ENCODE measurements around the gene SCRG1.

The SCRG1 gene

DNA sequence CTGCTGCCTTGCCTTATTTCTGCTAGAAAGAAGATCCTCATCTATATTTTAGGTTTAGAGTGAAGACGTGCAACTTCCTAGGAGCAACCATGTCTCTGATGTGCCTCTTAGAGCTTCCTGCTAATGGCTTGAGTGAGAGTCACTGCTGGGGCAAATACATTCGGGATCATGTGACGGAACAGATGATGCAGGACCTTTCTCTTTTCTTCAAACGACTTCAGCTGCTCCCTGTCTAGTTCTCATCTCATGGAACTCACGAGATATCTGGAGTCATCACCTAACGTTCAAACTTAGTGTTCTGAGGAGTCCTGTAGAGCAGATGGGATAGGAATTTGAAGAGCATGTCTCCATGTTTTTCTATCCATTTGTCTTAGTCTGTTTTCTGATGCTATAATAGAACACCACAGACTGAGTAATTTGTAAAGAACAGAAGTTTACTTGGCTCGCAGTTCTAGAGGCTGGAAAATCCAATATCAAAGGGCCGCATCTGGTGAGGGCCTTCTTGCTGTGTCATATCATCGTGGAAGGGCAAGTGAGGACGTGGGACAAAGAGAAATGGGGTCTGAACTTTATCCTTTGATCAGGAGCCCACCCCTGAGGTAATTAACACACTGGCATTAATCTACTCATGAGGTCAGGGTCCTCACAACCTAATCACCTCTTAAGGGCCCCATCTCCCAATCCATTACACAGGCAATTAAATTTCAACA lies 43.5 kb upstream of the SCRG1 start:
- Histone ChIP-seq H3K9ac (no peak overlapping the region), H3K4me1 (no peaks in the 10 kb centered on the region), H3K36me3 (ENCODE audit: control insufficient read depth, insufficient read depth, low read length) (no peaks in the 10 kb centered on the region), H3K27me3 (ENCODE audit: control insufficient read depth, insufficient read depth, low read length) (no peaks in the 10 kb centered on the region), H3K4me3 (ENCODE audit: low read depth, low read length) (no peak overlapping the region), H3K79me2 (no peaks in the 10 kb centered on the region), H2AFZ (no peak overlapping the region), H3K4me2 (ENCODE audit: low read length) (no peak overlapping the region), H3K27ac (no peak overlapping the region), H3K9me3 (ENCODE audit: control insufficient read depth, low read length) (no peaks in the 10 kb centered on the region)
- TF ChIP-seq, protein P1, sequence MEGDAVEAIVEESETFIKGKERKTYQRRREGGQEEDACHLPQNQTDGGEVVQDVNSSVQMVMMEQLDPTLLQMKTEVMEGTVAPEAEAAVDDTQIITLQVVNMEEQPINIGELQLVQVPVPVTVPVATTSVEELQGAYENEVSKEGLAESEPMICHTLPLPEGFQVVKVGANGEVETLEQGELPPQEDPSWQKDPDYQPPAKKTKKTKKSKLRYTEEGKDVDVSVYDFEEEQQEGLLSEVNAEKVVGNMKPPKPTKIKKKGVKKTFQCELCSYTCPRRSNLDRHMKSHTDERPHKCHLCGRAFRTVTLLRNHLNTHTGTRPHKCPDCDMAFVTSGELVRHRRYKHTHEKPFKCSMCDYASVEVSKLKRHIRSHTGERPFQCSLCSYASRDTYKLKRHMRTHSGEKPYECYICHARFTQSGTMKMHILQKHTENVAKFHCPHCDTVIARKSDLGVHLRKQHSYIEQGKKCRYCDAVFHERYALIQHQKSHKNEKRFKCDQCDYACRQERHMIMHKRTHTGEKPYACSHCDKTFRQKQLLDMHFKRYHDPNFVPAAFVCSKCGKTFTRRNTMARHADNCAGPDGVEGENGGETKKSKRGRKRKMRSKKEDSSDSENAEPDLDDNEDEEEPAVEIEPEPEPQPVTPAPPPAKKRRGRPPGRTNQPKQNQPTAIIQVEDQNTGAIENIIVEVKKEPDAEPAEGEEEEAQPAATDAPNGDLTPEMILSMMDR (IDR thresholded peaks at IDR 0.05), result no peak

- no peak overlapping the region for H3K9ac ChIP-seq
- H3K4me2 ChIP-seq (ENCODE audit: low read length), result no peak overlapping the region
- no peaks in the 10 kb centered on the region for H3K4me1 ChIP-seq
- H3K4me3 ChIP-seq (ENCODE audit: low read depth, low read length), result no peak overlapping the region
- no peak overlapping the region for H2AFZ ChIP-seq
- no peaks in the 10 kb centered on the region for H3K36me3 ChIP-seq (ENCODE audit: control insufficient read depth, insufficient read depth, low read length)
- H3K9me3 ChIP-seq (ENCODE audit: control insufficient read depth, low read length), result no peaks in the 10 kb centered on the region
- no peaks in the 10 kb centered on the region for H3K27me3 ChIP-seq (ENCODE audit: control insufficient read depth, insufficient read depth, low read length)
- TF ChIP-seq, protein P1 (IDR thresholded peaks at IDR 0.05), result no peak
- no peaks in the 10 kb centered on the region for H3K79me2 ChIP-seq
- H3K27ac ChIP-seq, result no peak overlapping the region
Measured at GRCh38 chr4:173440888-173441287, 42.0 kb upstream of the SCRG1 start.

DNA sequence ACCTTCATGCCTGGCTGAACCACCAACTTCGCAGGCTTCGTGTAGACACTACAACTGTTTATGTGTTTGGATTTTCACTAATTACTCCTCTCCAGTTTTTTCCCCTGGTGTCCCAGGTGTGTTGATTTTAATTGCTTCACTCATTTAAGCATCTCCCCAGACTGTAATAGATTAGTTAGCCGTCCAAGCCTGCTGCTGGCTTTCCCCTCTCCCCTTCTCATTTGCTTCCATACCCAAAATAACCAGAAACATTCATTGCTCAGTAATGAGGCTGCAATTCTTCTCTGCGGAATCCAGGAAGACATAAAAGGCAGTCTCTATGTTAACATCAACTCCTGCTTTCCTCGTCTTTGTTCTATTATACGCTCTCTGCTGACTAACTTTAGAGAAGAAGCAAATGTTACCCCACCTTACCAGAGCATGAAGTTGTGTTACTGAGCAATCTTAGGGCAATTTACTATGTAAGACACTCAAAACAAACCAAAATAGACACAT lies 37.9 kb upstream of the SCRG1 start:
- no peak overlapping the region for H3K4me2 ChIP-seq (ENCODE audit: low read length)
- no peaks in the 10 kb centered on the region for H3K36me3 ChIP-seq (ENCODE audit: control insufficient read depth, insufficient read depth, low read length)
- no peak overlapping the region for H2AFZ ChIP-seq
- no peak overlapping the region for H3K27ac ChIP-seq
- no peaks in the 10 kb centered on the region for H3K4me1 ChIP-seq
- TF ChIP-seq, protein P1 (IDR thresholded peaks at IDR 0.05), result no peak
- H3K79me2 ChIP-seq, result no peaks in the 10 kb centered on the region
- no peak overlapping the region for H3K9ac ChIP-seq
- no peak overlapping the region for H3K4me3 ChIP-seq (ENCODE audit: low read depth, low read length)
- H3K9me3 ChIP-seq (ENCODE audit: control insufficient read depth, low read length), result no peaks in the 10 kb centered on the region
- no peaks in the 10 kb centered on the region for H3K27me3 ChIP-seq (ENCODE audit: control insufficient read depth, insufficient read depth, low read length)

- no peak overlapping the region for H3K4me3 ChIP-seq (ENCODE audit: low read depth, low read length)
Measured at GRCh38 chr4:173436149-173436579, 37.2 kb upstream of the SCRG1 start.

More at GRCh38 chr4:173436149-173436579, 37.2 kb upstream of the SCRG1 start:
- Histone ChIP-seq H3K79me2 (no peaks in the 10 kb centered on the region), H3K9me3 (ENCODE audit: control insufficient read depth, low read length) (no peaks in the 10 kb centered on the region), H3K36me3 (ENCODE audit: control insufficient read depth, insufficient read depth, low read length) (no peaks in the 10 kb centered on the region), H2AFZ (no peak overlapping the region), H3K27me3 (ENCODE audit: control insufficient read depth, insufficient read depth, low read length) (no peaks in the 10 kb centered on the region), H3K4me1 (no peaks in the 10 kb centered on the region), H3K4me2 (ENCODE audit: low read length) (no peak overlapping the region), H3K9ac (no peak overlapping the region), H3K27ac (no peak overlapping the region)
- TF ChIP-seq, protein P1 (IDR thresholded peaks at IDR 0.05), result no peak
